ENCODE results near the gene LHPP.

LHPP gene

DNA sequence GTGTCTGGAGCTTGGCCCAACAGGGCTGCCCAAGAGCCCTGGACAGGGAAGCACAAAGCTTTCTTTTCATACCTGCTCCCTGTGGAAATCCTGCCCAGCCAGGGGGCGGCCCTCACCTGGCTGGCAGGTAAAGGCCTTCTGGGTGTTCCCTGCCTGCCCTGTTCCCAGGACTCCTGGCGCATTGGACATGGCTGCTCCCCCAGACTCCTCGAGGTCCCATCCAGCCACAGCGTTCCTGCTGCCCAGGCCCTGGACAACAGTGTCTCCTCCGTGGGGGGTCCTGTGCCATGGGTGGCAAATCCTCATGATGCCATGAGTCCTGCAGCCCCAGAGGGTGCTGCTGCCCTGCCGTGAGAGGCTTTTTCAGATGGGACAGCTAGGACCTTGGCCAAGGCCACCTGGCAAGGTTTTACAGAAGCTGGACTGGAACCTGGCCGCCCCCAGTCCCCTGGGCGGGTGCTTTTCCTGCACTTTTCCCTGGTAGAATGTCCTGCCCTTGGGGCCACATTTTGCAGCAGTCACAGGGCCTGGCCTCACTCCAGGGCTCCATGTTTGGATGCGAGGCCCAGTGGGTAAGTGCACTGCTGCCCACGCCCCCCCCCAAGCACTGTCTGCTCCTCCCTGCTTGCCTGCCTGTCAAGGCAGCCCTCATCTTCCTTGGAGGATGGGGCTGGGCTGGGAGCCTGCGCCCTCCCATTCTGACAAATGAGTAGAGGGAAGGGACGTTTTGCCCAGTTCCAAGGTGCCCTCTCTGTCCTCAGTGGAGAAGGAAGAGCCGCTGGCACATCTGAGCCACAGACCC, 60.7 kb downstream of the LHPP start:
- ChIA-PET CTCF (interaction anchor here (4.0 kb wide), 1 partner anchor 219 kb away, joined by 29 read pairs; no protein-coding TSS in a partner anchor), POLR2A (no interaction called here)
- no peak for DNase-seq (ENCODE audit: low read depth, low spot score)
- no peak overlapping the region for H3K4me3 ChIP-seq (ENCODE audit: low read depth, low read length)
- TF ChIP-seq, protein P1, sequence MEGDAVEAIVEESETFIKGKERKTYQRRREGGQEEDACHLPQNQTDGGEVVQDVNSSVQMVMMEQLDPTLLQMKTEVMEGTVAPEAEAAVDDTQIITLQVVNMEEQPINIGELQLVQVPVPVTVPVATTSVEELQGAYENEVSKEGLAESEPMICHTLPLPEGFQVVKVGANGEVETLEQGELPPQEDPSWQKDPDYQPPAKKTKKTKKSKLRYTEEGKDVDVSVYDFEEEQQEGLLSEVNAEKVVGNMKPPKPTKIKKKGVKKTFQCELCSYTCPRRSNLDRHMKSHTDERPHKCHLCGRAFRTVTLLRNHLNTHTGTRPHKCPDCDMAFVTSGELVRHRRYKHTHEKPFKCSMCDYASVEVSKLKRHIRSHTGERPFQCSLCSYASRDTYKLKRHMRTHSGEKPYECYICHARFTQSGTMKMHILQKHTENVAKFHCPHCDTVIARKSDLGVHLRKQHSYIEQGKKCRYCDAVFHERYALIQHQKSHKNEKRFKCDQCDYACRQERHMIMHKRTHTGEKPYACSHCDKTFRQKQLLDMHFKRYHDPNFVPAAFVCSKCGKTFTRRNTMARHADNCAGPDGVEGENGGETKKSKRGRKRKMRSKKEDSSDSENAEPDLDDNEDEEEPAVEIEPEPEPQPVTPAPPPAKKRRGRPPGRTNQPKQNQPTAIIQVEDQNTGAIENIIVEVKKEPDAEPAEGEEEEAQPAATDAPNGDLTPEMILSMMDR (IDR thresholded peaks at IDR 0.05; ENCODE audit: insufficient read depth, low read length, missing control alignments) = no peak

DNA sequence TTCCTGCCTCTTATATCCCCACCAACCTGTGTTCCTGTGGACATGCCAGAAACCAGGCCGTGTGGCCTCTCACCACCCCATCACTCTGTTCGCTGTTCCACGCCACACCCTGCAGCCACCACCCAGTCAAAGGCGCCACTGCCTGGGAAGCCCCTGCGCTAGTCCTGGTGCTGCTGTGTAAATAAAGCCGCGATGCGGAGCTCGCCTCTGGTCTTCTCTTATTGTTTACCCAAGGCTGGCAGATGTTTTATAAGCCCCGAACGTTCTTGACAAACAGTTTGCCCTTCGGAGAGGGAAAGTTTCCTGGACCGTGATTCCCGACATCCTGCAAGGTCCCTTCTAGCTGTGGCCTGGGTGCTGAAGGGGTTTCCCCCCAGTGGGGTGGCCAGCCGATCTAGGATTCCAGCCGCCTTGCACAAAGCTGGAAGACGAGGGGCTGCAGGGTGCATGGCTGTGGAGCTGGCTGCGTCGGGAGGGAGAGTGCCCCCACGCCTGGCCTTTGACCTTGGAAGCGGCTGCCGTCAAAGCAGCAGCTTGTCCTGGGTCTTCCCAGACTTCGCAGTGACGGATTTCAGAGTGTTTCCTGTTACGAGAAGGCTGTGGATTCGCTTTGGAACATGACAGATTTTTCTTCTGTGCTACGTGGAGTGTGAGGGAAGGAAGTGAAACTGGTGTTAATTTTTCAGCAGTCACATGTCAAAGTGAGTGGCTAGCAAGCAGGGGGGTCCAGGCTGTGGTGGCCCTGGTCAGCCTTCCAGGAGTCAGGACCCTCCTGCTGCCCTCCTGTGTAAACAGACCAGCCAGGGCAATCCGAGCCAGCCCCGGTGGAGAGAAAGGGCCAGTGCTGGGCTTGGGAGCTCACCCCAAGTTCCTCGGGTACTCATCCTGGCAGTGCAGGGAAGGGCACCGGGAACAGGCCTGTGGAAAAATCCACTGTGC, 61.6 kb downstream of the LHPP start:
- no peak for DNase-seq (ENCODE audit: low read depth, low spot score)
- TF ChIP-seq, protein P1 (IDR thresholded peaks at IDR 0.05; ENCODE audit: insufficient read depth, low read length, missing control alignments) = no peak
- POLR2A ChIA-PET = no interaction called here
- CTCF ChIA-PET = interaction anchor here (0.7 to 10.8 kb wide), 7 partner anchors 8 to 529 kb away, joined by 3 to 94 read pairs (median 6); no protein-coding TSS in a partner anchor
- no peak overlapping the region for H3K4me3 ChIP-seq (ENCODE audit: low read depth, low read length)

DNA sequence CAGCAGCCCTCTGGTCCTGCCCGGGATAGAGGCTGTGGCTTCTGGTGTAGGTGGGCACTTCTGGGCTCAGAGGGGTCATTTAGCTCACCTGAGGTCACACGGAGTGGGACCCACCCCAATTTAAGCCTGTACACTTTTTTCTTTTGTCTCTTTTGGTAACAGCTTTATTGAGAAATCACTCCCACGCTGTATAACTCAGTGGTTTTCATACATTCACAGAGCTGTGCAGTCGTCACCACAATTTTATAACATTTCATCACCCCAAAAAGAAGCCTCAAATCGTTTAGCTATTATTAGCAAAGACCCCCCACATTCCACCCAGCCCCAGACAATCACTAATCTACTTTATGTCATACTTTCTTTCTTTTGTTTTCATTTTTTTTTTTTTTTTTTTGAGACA, 62.3 kb downstream of the LHPP start:
- ChIA-PET POLR2A (no interaction called here), CTCF (interaction anchor here (1.2 to 10.8 kb wide), 5 partner anchors 11 to 529 kb away, joined by 4 to 94 read pairs (median 8); no protein-coding TSS in a partner anchor)
- TF ChIP-seq, protein P1 (IDR thresholded peaks at IDR 0.05; ENCODE audit: insufficient read depth, low read length, missing control alignments) = no peak
- no peak overlapping the region for H3K4me3 ChIP-seq (ENCODE audit: low read depth, low read length)
- DNase-seq (ENCODE audit: low read depth, low spot score) = no peak

DNA sequence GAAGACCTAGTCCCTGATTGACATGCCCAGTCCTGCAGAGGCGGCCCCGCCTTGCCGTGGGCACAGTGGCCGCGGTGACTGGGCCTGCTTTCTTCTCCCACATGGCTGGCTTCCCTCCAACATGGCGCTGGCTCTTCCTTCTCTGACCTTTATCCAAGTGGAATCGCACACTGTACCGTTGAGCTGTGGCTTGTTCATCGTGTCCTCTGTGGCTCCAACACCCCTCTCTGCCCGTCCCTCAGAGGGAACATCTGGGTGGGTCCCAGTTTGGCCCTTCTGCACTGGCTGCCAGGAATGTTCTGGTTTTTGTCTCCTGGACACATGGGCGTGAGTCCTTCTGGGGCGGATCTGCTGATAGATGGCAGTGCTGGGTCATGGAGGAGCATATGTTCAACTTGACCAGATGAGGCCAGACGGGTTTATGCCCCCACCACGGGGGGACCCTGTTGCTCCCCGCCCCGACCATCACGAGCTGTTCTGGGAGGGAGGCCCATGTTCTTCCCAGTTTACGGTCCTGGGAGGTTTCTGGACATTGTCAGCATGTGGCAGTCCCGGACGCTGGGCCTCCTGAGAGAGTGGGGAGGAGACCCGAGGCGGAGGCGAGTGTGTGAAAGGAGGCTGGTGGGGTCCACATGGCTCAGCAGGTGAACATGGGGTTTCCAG, 63.5 kb downstream of the LHPP start:
- TF ChIP-seq, protein P1 (IDR thresholded peaks at IDR 0.05; ENCODE audit: insufficient read depth, low read length, missing control alignments) = no peak
- no peak overlapping the region for H3K4me3 ChIP-seq (ENCODE audit: low read depth, low read length)
- ChIA-PET POLR2A (no interaction called here), CTCF (interaction anchor here (1.1 to 10.8 kb wide), 5 partner anchors 10 to 303 kb away, joined by 4 to 94 read pairs (median 8); no protein-coding TSS in a partner anchor)
- DNase-seq (ENCODE audit: low read depth, low spot score) = no peak

DNA sequence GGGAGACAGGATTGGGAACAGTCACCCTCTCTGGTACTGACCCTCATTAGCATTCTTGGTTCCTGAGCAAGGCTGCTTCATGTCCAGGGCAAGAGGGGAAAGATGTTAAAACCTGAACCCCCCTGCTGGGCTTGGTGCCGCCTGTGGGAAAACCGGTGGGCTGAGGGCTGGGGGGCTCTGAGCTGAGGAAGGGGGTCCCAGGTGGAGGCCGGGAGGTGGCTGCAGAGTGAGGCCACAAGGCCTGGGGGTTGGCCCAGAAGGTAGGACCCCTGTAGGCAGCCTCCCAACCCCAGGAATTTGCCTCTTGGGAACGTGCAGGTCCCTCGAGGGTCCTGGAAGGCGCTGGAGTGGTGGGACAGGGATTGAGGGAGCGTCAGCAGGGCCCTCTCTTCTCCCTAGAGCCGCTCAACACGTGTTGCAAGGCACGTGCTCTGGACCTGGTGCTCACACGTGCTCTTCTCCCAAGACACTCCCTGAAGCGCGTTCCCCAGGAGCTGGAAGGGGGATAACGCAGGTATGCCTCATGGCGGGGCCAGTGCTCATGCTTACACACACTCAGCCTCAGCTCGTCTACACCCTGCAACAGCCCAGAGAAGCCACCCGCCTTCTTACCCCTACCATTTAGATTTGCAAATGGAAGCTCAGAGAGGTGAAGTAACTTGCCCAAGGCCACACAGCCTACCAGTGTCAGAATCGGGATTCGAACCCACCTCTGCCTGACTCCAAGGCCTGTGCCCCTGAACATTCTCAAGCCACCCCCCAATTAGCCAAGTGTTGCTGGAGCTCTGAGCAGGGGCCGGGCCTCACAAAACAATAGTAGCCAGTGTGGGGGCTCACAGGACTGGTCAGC, 64.4 kb downstream of the LHPP start:
- ChIA-PET POLR2A (no interaction called here), CTCF (interaction anchor here (1.1 to 10.8 kb wide), 6 partner anchors 9 to 302 kb away, joined by 4 to 141 read pairs (median 7); no protein-coding TSS in a partner anchor)
- H3K4me3 ChIP-seq (ENCODE audit: low read depth, low read length) = no peak overlapping the region
- DNase-seq (ENCODE audit: low read depth, low spot score) = no peak
- TF ChIP-seq, protein P1 (IDR thresholded peaks at IDR 0.05; ENCODE audit: insufficient read depth, low read length, missing control alignments) = no peak
